NCI-H187 treated with DMSO at 0.1 percent for 48 hours (cell line): ENCODE data around the gene FGD6.

Source experiments
- DNase-seq: peaks from one replicate; lab custom pipeline; 2025; lab: John Stamatoyannopoulos, UW

Gene FGD6

DNA sequence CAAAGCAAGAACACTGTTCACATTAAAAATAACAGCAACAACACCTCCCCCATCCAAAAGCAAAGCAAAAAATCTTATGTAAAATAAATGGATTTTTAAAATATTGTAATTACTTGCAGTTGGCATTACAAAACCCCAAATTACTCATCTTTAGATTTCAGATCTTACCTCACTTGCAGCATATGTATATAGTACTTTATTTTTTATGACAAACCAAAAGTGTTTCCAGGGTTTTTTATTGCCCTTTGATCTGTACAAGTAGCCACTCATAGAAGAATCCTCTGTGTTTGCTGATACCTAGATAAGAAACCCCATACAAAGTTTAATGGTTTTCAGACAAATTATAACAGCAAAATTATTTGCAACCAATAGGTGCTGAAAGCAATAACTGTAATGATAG lies 131.7 kb downstream of the FGD6 start:
- no peak for DNase-seq

DNA sequence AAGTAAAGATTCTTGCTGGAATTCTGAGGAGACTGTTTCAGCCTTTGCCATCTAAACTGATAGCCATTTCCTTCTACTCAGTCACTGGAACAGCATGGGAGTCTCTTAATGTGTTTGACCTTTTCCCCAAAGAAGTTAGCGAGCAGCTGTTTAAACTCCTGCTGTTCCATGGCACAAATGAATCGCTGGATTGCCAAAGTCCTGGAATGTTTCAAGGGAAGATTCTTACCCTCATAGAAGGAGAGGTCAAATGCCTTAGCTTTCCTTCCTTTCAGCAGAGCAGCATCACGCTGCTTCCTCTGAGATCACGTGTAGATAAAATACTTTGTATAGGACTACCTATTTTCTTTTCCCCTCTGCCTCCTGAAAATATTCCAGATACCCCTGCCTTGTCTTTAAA lies 133.3 kb downstream of the FGD6 start:
- DNase-seq = no peak

DNA sequence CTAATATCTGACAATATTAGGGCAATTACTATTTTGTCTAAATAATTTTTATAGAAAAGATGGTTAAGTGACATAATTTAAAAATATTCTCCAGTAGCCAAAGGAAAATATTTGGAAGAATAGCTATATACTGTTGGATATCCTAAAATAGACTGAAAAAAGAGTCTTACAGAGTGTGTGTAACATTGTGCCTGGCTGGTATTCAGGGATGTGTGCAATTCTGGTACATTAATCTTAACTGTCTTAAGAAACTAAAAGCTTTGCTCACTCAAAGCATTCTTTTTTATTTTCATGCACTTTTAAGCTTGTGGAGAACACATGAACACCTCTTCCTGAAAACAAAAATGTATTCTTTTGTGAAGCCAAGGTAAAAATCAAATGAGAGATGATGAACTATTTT lies 133.8 kb downstream of the FGD6 start:
- no peak for DNase-seq

DNA sequence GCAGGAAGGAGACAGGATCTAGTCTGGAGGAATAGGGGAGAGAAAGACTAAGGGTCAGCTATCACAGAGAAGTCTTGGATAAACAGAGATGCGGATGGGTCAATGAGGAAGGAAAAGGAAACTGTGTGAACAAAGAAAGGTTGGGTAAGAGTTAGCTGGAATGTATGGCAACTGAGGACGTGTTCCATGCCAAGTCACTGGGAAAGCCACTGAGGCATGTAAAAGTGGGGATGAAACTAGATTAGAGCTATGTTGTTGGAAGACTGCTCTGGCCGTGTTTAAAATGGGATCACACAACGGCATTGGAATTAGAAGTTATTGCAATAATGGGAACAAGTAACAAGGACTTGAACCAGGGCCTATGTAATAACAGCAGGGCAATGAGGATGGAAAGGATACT lies 139.9 kb downstream of the FGD6 start:
- DNase-seq = no peak

DNA sequence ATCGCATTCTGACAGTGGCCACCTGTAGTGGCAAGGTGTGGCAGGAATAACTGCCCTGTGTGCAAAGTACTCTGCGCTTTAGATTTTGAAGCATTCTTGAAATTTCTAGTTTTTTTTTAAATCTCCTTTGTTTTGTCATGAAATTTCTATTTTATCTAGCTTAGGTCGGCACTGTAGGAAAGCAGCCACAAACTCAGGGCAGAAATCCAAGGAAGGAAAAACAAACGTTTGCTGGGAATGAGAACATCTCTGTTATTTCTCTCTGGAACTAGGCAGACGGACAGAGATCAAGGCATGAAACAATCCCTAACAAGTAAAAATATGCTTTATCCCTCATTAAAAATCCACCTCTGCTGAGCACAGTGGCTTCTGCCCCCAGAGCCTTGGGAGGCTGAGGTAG lies 142.5 kb downstream of the FGD6 start:
- no peak for DNase-seq

DNA sequence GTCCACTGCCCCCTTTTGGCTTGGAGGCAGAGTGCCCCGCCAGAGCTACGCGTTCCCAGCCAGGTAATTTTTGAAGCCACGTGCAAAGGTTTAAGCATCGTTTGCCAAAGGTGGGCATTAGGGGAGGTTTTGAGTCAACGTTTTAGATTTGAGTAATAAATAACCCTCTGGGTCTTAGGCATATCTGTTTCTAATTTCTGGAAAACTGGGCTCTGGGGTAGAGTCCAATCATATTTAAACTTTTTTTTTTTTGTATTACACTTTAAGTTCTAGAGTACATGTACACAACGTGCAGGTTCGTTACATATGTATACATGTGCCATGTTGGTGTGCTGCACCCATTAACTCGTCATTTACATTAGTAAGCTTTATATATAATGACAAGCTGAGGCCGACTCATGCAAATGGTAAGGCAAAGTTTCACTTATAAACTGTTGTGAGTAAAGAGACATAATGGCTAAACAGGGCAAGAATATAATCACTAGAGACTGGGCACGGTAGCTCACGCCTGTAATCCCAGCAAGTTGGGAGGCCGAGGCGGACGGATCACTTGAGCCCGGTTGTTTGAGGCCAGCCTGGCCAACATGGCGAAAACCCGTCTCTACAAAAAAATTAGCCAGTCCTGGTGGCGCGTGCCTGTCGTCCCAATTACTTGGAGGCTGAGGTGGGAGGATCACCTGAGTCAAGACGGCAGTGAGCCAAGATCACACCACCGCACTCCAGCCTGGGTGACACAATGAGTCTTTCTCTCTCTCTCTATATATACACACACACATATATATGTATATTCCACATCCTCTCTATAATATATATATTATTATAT lies 143.4 kb downstream of the FGD6 start:
- no peak for DNase-seq

DNA sequence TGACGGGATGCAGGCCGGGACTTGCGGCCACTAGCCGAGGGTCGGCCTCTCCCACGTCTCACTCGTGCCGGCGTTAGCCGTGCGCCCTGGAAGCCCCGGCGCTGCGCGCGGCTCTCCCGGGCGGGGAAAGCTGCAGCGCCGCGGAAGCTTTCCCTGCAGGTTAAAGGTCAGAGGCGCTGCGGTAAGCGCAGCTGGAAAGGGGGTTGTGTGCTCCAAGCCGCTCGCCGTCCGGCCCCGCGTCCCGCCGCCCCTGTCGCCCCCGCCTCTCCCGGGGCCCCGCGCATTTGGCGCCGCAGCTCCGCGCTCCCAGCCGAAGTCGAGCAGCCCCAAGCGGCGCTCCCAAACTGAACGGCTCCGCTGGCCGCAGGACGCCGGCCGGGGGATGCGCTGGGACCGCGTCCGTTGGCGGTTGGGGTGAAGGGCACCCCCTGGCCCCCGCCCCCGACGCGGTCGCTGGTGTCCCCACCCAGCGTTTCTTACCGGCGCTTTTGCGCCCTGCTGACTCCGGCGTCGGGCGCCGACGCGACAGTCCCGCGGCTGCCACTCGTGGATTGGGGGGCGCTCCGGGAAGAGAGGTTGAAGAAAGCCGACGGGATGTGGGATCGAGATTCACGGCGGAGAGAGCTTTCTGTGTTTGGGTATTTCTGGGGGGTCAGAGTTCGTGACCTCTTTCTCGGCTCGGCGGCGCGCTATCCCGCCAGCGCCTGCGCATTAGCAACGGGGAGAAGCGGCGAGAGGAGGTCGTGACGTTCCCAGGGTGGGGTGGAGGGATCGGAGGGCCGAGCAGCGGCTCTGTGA lies 144.2 kb downstream of the FGD6 start, which contains the start of gene NR2C1:
TSS of gene NR2C1 (minus strand) at position 719 of the 798 bp plus-strand sequence. CDS start 6,234 bp downstream, outside the sequence.
- DNase-seq = peak; percentile 84

DNA sequence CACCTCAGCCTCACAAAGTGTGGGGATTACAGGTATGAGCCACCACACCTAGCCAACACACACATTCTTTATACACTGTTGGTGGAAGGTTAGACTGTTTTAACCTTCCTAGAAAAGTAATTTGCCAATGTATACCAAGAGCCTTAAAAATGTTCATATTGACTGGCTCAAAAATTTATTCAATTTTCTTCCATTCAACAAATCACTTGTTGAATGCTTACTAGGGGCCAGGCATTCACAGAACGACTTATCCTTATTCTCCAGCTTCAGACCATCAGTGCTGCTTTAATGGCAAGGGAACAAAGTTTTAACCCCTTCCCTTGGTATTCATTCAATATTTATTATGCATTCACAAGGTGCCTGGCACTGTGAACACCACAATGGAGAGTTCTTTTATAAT lies 146.9 kb downstream of the FGD6 start:
- DNase-seq = no peak

DNA sequence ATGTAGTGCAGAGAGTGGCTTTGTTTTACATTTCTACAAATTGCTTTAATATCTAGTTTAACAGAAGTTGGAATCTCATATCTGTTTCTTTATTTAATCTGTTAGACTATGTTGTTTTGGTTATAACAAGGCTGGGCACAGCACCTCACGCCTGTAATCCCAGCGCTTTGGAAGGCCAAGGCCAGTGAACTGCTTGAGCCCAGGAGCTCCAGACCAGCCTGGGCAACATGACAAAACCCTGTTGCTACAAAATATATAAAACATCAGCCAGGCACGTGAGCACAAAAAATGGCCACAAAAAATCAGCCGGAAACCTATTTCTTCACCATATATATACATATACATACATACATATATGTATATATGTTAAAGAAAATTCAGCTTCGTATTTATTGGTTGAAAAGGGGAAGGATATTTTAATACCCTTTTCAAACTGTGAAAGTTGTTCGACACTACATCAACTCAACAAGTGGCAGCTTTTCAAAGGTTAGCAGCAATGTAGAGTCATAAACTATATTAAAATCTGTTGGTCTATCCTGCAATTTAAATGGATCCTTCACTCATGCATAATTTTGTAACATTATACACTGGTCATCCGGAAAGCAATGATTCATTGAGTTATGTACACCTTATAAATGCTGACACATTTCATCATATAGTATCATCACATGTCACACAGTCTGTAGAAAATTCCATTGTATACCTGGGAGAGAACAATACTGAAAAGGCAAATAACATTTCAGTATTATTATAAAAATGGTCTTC lies 151.0 kb downstream of the FGD6 start:
- DNase-seq = no peak

DNA sequence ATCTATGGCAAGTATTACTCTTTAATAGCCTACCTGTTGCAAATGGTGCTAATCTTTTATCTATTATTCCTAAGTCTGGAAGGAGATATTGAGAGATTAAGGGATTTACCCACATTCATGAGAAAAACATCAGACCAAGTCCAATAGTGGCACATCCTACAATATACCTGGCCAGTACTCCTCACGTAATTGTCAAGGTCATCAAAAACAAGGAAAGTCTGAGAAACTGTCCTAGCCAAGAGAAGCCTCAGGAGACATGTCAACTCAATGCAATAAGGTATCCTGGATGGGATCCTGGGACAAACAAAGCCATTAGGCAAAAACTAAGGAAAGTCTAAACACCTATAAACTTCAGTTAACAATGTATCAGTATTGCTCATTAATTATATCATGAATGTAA lies 156.3 kb downstream of the FGD6 start:
- DNase-seq = no peak

DNA sequence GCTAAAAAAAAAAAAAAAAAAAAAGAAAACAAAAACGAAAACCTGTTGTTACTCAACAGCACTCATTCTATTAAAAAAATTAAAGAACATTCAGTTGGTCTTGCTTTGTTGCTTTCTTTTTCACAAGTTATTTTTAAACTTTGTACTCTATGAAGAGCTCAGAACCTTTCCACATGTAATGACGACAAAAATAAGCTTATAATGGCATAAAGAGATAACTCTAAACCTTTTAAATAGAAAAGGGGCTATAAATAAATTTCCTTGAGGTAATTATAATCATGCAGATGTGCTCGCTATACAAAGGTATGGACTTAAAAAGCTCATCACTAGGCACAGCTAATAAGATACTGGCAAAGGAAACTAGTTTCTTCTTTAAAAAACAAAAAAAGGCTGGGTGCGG lies 157.3 kb downstream of the FGD6 start:
- DNase-seq = no peak

DNA sequence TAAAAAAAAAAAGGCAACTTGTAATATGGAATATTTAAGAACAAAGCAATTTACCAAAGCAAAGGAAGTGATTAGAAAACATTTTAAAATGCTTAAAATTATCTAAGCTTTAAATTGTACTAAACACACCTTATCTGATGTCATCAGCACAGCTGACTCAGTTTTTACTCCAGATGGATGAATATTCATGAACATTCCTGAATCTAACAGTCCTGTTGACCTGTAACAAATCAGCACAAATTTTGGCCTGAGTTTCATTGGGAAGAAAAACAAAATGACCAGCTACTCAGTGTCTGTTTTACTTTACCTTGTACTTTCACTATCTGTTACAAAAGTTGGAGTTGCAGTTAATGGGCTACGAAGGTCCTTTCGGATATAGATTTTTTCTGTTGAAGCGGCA lies 159.8 kb downstream of the FGD6 start:
- no peak for DNase-seq

DNA sequence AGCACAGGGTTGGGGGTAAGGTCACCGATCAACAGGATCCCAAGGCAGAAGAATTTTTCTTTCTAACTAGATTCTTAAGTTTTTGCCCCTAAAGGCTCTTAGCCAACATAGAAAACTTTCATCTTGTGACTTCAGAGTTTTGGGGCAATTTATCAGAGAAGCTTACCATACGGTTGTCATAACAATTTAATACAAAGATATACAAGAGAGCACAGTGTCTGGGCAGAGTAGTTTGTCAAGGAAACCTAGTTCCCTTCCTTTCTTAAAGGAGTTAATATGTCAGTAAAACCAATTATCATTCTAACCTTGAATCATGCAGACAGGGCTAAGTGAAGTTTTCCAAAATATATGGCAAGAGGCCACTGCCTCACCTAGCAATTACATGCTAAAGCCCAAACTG lies 162.2 kb downstream of the FGD6 start:
- no peak for DNase-seq

DNA sequence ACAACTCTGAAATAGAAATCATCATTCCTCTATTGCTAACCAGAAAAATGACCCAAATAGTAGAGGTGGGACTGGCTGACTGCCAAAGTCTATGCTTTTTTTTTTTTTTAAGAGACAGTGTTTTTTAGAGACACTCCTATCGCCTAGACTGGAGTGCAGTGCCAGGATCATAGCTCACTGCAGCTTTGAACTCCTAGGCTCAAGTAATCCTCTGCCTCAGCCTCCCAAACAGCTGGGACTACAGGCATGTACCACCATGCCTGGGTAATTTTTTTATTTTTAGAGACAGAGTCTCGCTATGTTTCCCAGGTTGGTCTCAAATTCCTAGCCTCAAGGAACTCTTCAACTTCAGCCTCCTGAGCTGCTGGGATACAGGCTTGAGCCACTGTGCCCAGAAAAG lies 163.1 kb downstream of the FGD6 start:
- no peak for DNase-seq

DNA sequence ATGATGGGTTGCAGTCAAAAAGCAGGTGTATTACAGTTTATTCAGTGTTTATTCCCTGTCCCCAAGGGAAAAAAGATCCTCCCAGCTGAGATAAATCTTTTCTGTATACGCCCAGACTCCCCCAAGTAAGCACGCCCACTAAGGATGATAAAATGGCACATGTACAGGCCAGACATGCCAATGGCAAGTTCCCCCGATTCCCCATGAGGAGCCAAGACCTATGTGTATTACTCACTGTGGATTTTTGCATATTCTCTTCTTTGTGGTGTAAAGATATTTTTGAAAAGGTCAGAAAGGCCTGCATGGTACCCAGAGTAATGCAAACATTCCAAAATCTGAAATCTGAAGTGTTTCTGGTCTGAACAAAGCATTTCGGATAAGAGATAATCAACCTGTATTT lies 166.0 kb downstream of the FGD6 start:
- no peak for DNase-seq

DNA sequence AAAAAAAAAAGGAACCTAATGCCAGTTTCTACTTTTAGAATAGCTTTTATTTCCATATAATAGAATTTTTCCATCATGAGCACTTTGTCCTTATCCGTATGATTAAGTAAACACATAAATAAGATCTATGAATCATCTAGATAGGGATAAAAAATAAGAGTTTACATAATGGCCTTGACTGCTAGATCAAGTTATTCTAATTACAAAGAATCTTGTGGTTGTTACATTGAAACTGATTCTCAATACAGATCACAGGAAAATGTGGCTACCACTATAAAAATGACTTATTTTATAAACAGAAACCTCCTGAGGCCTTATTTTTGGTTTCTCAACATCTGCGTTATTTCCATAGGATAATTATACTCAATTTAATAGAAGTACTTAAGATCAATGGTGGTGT lies 179.4 kb downstream of the FGD6 start:
- no peak for DNase-seq

DNA sequence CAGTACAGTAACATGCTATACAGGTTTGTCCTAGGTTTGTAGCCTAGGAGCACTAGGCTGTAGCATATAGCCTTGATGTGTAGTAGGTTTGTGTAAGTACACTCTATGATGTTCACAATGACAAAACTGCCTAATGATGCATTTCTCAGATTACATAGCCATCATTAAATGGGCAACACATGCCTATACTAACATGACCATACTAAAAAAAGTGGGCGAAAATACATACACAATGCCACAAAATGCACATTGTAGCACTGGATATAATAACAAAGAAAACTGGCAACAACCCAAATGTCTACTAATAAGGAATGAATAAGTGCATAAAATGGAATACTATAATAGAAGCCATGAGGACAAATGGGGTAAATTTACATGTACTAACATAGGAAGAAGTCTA lies 182.5 kb downstream of the FGD6 start:
- DNase-seq = no peak
